Neuronal stem cell (in vitro differentiated cells): ENCODE data around the gene TRIM41.

Experiments
- DNase-seq: peaks from one replicate; pipeline ENCODE4 v3.0.0-alpha.2; 2013; ENCODE audit warnings: low spot score
- H2AFZ ChIP-seq: one replicate; pipeline ENCODE4 v1.6.1; 2013; ENCODE audit warnings: mild to moderate bottlenecking, low read length, inconsistent platforms
- H2AK5ac ChIP-seq: 2 replicates; pipeline ENCODE4 v1.6.1; 2013; ENCODE audit warnings: low read depth, mild to moderate bottlenecking, inconsistent platforms, low read length, moderate library complexity, mixed read lengths
- H2BK120ac ChIP-seq: 2 replicates; pipeline ENCODE4 v1.6.1; 2013; ENCODE audit warnings: low read depth, mild to moderate bottlenecking, inconsistent platforms, low read length, moderate library complexity, mixed read lengths
- H2BK12ac ChIP-seq: one replicate; pipeline ENCODE4 v1.6.1; 2013; ENCODE audit warnings: low read length, inconsistent platforms
- H2BK15ac ChIP-seq: 2 replicates; pipeline ENCODE4 v1.6.1; 2013; ENCODE audit warnings: mild to moderate bottlenecking, low read length, inconsistent platforms, mixed read lengths
- H2BK5ac ChIP-seq: one replicate; pipeline ENCODE4 v1.6.1; 2013; ENCODE audit warnings: inconsistent platforms, mild to moderate bottlenecking, low read length, moderate library complexity
- H3K14ac ChIP-seq: one replicate; pipeline ENCODE4 v1.6.1; 2013; ENCODE audit warnings: low read length, inconsistent platforms
- H3K18ac ChIP-seq: 2 replicates; pipeline ENCODE4 v1.6.1; 2013; ENCODE audit warnings: low read length, inconsistent platforms
- H3K23ac ChIP-seq: 2 replicates; pipeline ENCODE4 v1.6.1; 2013; ENCODE audit warnings: low read depth, mild to moderate bottlenecking, mixed read lengths, low read length, inconsistent platforms; ENCODE audit not compliant: poor library complexity
- H3K27ac ChIP-seq: replicated peaks from 3 replicates; pipeline ENCODE4 v1.5.1; 2013; ENCODE audit warnings: low read length, inconsistent platforms
- H3K27me3 ChIP-seq, 3 experiments: 2 replicates each; pipeline ENCODE4 v1.6.1; 2013; ENCODE audit warnings: low read length in 3 of 3, mild to moderate bottlenecking in 2 of 3, inconsistent platforms in 1 of 3, low read depth in 1 of 3, mixed read lengths in 1 of 3, moderate library complexity in 1 of 3; ENCODE audit not compliant: control insufficient read depth in 3 of 3, insufficient read depth in 3 of 3
- H3K36me3 ChIP-seq, 2 donors: replicated peaks in 1 of 2; 2 replicates each; pipeline ENCODE4 v1.6.1; 2013; ENCODE audit warnings: low read length in 2 of 2; ENCODE audit not compliant: control insufficient read depth in 2 of 2, insufficient read depth in 2 of 2
- H3K4ac ChIP-seq: 2 replicates; pipeline ENCODE4 v1.6.1; 2013; ENCODE audit warnings: inconsistent platforms, mild to moderate bottlenecking, low read length, moderate library complexity
- H3K4me1 ChIP-seq, 2 donors: 1 replicate in 1 of 2; 2 replicates in 1 of 2; pipeline ENCODE4 v1.6.1; 2013; ENCODE audit warnings: low read length in 2 of 2, low read depth in 1 of 2; ENCODE audit not compliant: control insufficient read depth in 2 of 2, insufficient read depth in 1 of 2
- H3K4me2 ChIP-seq: one replicate; pipeline ENCODE4 v1.6.1; 2013; ENCODE audit warnings: mild to moderate bottlenecking, low read length, inconsistent platforms; ENCODE audit not compliant: insufficient read depth, poor library complexity, severe bottlenecking
- H3K4me3 ChIP-seq, 2 donors: 2 replicates each; pipeline ENCODE4 v1.5.1; 2013; ENCODE audit warnings: low read length in 2 of 2, mild to moderate bottlenecking in 2 of 2, inconsistent platforms in 1 of 2, moderate library complexity in 1 of 2
- H3K79me1 ChIP-seq: one replicate; pipeline ENCODE4 v1.6.1; 2013; ENCODE audit warnings: low read depth, mild to moderate bottlenecking, inconsistent platforms, low read length, moderate library complexity
- H3K9ac ChIP-seq: one replicate; pipeline ENCODE4 v1.6.1; 2013; ENCODE audit warnings: mild to moderate bottlenecking, low read depth, low read length, inconsistent platforms; ENCODE audit not compliant: poor library complexity
- H3K9me3 ChIP-seq, 2 donors: replicated peaks in 1 of 2; 2 replicates each; pipeline versions ENCODE3 to v1.6.1; 2013; ENCODE audit warnings: low read length in 2 of 2, mild to moderate bottlenecking in 2 of 2, inconsistent platforms in 1 of 2, low read depth in 1 of 2, mixed read lengths in 1 of 2, moderate library complexity in 1 of 2; ENCODE audit not compliant: control insufficient read depth in 2 of 2, insufficient read depth in 1 of 2
- H4K8ac ChIP-seq: one replicate; pipeline ENCODE4 v1.6.1; 2013; ENCODE audit warnings: low read depth, mild to moderate bottlenecking, inconsistent platforms, low read length, moderate library complexity
- H4K91ac ChIP-seq: one replicate; pipeline ENCODE4 v1.6.1; 2013; ENCODE audit warnings: low read length, low read depth, mild to moderate bottlenecking, inconsistent platforms; ENCODE audit not compliant: poor library complexity
- WGBS, 2 donors: extraction: QIAGEN DNeasy Blood & Tissue Kit; methylation state at CpG; one replicate each; pipeline ENCODE4 v1.1.7; 2013; ENCODE audit warnings: missing lambda C conversion rate in 2 of 2, mixed read lengths in 1 of 2; ENCODE audit not compliant: insufficient read length in 2 of 2, insufficient replicate concordance in 1 of 2; ENCODE audit errors: extremely low coverage in 2 of 2; 5-methylcytosine and 5-hydroxymethylcytosine counted together

The TRIM41 gene

GRCh38 chr5:181235323-181235688, 12.2 kb downstream of the TRIM41 start:
- H3K14ac ChIP-seq = no peak overlapping the region
- no peak overlapping the region for H3K9ac ChIP-seq
- H3K23ac ChIP-seq = no peak overlapping the region
- WGBS, 2 donors = no CpG with 5 or more reads among the region's 5 CpGs
- H3K9me3 ChIP-seq = no peaks in the 10 kb centered on the region
- H2BK15ac ChIP-seq = no peak overlapping the region
- H3K79me1 ChIP-seq = peaks cover 14% of the 10 kb centered on the region
- H2BK120ac ChIP-seq = no peak overlapping the region
- H3K4me3 ChIP-seq = no peak overlapping the region
- H4K91ac ChIP-seq = no peak overlapping the region
- DNase-seq = no peak
- no peak overlapping the region for H3K18ac ChIP-seq
- H2BK12ac ChIP-seq = no peak overlapping the region
- no peak overlapping the region for H3K4me2 ChIP-seq
- H3K36me3 ChIP-seq = peaks cover 66 to 98% of the 10 kb centered on the region in 2 donors
- no peak overlapping the region for H3K4ac ChIP-seq
- H3K27ac ChIP-seq = no peak overlapping the region
- peaks cover 0 to 2% of the 10 kb centered on the region in 2 donors for H3K4me1 ChIP-seq
- no peak overlapping the region for H2BK5ac ChIP-seq
- no peak overlapping the region for H2AFZ ChIP-seq
- H3K27me3 ChIP-seq = no peaks in the 10 kb centered on the region
- H2AK5ac ChIP-seq = no peak overlapping the region
- no peak overlapping the region for H4K8ac ChIP-seq

- Histone ChIP-seq H3K79me1 (peaks cover 10% of the 10 kb centered on the region), H3K4ac (no peak overlapping the region), H3K27ac (no peak overlapping the region), H2BK120ac (no peak overlapping the region), H2BK15ac (no peak overlapping the region), H4K8ac (no peak overlapping the region), H3K4me1 (peaks cover 0 to 2% of the 10 kb centered on the region in 2 donors), H4K91ac (no peak overlapping the region), H3K27me3 (no peaks in the 10 kb centered on the region), H3K18ac (no peak overlapping the region), H3K23ac (no peak overlapping the region), H2AFZ (no peak overlapping the region), H3K14ac (no peak overlapping the region), H2BK5ac (no peak overlapping the region), H3K9me3 (no peaks in the 10 kb centered on the region), H3K4me2 (no peak overlapping the region), H2BK12ac (no peak overlapping the region), H3K4me3 (no peak overlapping the region), H3K9ac (no peak overlapping the region), H3K36me3 (peaks cover 62 to 98% of the 10 kb centered on the region in 2 donors), H2AK5ac (no peak overlapping the region)
- no CpG with 5 or more reads among the region's 5 CpGs for WGBS, 2 donors
- no peak for DNase-seq
These were observed 12.7 kb downstream of the TRIM41 start for GRCh38 chr5:181235689-181236366.

- WGBS, 2 donors = no CpG with 5 or more reads among the region's 6 CpGs
- no peak overlapping the region for H3K18ac ChIP-seq
- DNase-seq = no peak
- no peak overlapping the region for H4K91ac ChIP-seq
- H3K27me3 ChIP-seq = no peaks in the 10 kb centered on the region
- H2AK5ac ChIP-seq = no peak overlapping the region
- H2BK12ac ChIP-seq = no peak overlapping the region
- no peak overlapping the region for H3K27ac ChIP-seq
- H4K8ac ChIP-seq = no peak overlapping the region
- no peak overlapping the region for H2AFZ ChIP-seq
- H3K9ac ChIP-seq = no peak overlapping the region
- peaks cover 62 to 98% of the 10 kb centered on the region in 2 donors for H3K36me3 ChIP-seq
- peaks cover 2 to 3% of the 10 kb centered on the region in 2 donors for H3K4me1 ChIP-seq
- H2BK5ac ChIP-seq = no peak overlapping the region
- no peak overlapping the region for H3K4ac ChIP-seq
- no peak overlapping the region for H3K4me2 ChIP-seq
- no peak overlapping the region for H3K4me3 ChIP-seq
- peaks cover 10% of the 10 kb centered on the region for H3K79me1 ChIP-seq
- H3K9me3 ChIP-seq = no peaks in the 10 kb centered on the region
- H2BK15ac ChIP-seq = no peak overlapping the region
- no peak overlapping the region for H3K23ac ChIP-seq
- no peak overlapping the region for H3K14ac ChIP-seq
- H2BK120ac ChIP-seq = no peak overlapping the region
These were observed 13.4 kb downstream of the TRIM41 start for GRCh38 chr5:181236471-181236870.

GRCh38 chr5:181236954-181237641, 14.0 kb downstream of the TRIM41 start:
- H3K4me3 ChIP-seq = no peak overlapping the region
- H3K4me2 ChIP-seq = no peak overlapping the region
- no peak overlapping the region for H2AFZ ChIP-seq
- no peak overlapping the region for H2BK120ac ChIP-seq
- no peak overlapping the region for H2BK12ac ChIP-seq
- H2BK15ac ChIP-seq = no peak overlapping the region
- H2AK5ac ChIP-seq = no peak overlapping the region
- no peak overlapping the region for H3K18ac ChIP-seq
- no peak overlapping the region for H2BK5ac ChIP-seq
- peaks cover 64 to 98% of the 10 kb centered on the region in 2 donors for H3K36me3 ChIP-seq
- no peak overlapping the region for H3K23ac ChIP-seq
- H3K79me1 ChIP-seq = peaks cover 9% of the 10 kb centered on the region
- no peak overlapping the region for H4K8ac ChIP-seq
- DNase-seq = no peak
- WGBS, 2 donors = no CpG with 5 or more reads among the region's 10 CpGs
- H3K4ac ChIP-seq = no peak overlapping the region
- H3K9ac ChIP-seq = no peak overlapping the region
- H3K27ac ChIP-seq = no peak overlapping the region
- peaks cover 7 to 10% of the 10 kb centered on the region in 2 donors for H3K4me1 ChIP-seq
- H3K14ac ChIP-seq = no peak overlapping the region
- no peaks in the 10 kb centered on the region for H3K9me3 ChIP-seq
- H4K91ac ChIP-seq = no peak overlapping the region
- H3K27me3 ChIP-seq = no peaks in the 10 kb centered on the region
